Spleen (tissue), 13 donors: ENCODE data around the gene L3MBTL1. TPM values are rescaled to one million over a fixed set of nuclear protein-coding genes. Genes with fewer than 3 reads are reported as not detected.

Experiments used
- DNase-seq: peaks from one replicate; pipeline ENCODE4 v3.0.0-alpha.2; 2020
- H3K27ac ChIP-seq, 8 donors: fragments of 200-600 bp; sonication (generic) in 7 of 8; 1 replicate in 4 of 8; 2 replicates in 4 of 8; pipeline versions ENCODE4 v1.5.0 to v1.8.0; 2016 to 2021; ENCODE audit warnings: inconsistent platforms in 4 of 8, mild to moderate bottlenecking in 4 of 8, moderate library complexity in 1 of 8
- H3K27me3 ChIP-seq, 7 donors: fragments of 200-600 bp; sonication (generic) in 6 of 7; replicated peaks in 1 of 7; 1 replicate in 4 of 7; 2 replicates in 3 of 7; pipeline versions ENCODE4 v1.5.0 to v1.8.0; 2016 to 2021; ENCODE audit warnings: inconsistent platforms in 3 of 7, mild to moderate bottlenecking in 1 of 7
- H3K36me3 ChIP-seq, 6 donors: fragments of 200-600 bp; sonication (generic) in 5 of 6; 1 replicate in 4 of 6; 2 replicates in 2 of 6; pipeline versions ENCODE4 v1.5.0 to v1.8.0; 2016 to 2021; ENCODE audit warnings: inconsistent platforms in 2 of 6
- H3K4me1 ChIP-seq, 6 donors: fragments of 200-600 bp; sonication (generic) in 5 of 6; 1 replicate in 3 of 6; 2 replicates in 3 of 6; pipeline versions ENCODE4 v1.5.0 to v1.8.0; 2016 to 2021; ENCODE audit warnings: inconsistent platforms in 3 of 6
- H3K4me3 ChIP-seq, 8 donors: fragments of 200-600 bp; sonication (generic) in 7 of 8; 1 replicate in 4 of 8; 2 replicates in 4 of 8; pipeline versions ENCODE4 v1.5.0 to v1.8.0; 2016 to 2021; ENCODE audit warnings: inconsistent platforms in 4 of 8, mild to moderate bottlenecking in 4 of 8, moderate library complexity in 2 of 8
- H3K9me3 ChIP-seq, 8 donors: fragments of 200-600 bp; sonication (generic) in 7 of 8; 1 replicate in 4 of 8; 2 replicates in 4 of 8; pipeline versions ENCODE4 v1.5.0 to v1.8.0; 2016 to 2021; ENCODE audit warnings: inconsistent platforms in 4 of 8
- CTCF ChIP-seq, 11 experiments: fragments of 200-600 bp in 7 of 11; fragments of 450-650 bp in 4 of 11; sonication (generic) in 4 of 11; IDR thresholded peaks in 8 of 11; conservative IDR thresholded peaks in 3 of 11; 1 replicate in 7 of 11; 2 replicates in 4 of 11; pipeline versions ENCODE4 v1.4.0 to v1.8.0; 2016 to 2021; ENCODE audit warnings: antibody characterized with exemption in 11 of 11, inconsistent platforms in 4 of 11, mild to moderate bottlenecking in 1 of 11
- POLR2A ChIP-seq, 3 donors: fragments of 450-650 bp; IDR thresholded peaks; one replicate each; pipeline ENCODE4 v1.5.1; 2017; ENCODE audit warnings: antibody characterized with exemption in 3 of 3, mild to moderate bottlenecking in 1 of 3
- POLR2AphosphoS5 ChIP-seq, 3 donors: sonication (generic); formaldehyde crosslinking; IDR thresholded peaks; one replicate each; pipeline ENCODE4 v1.5.1; 2017; ENCODE audit warnings: antibody characterized with exemption in 3 of 3
- WGBS, 5 donors: extraction: QIAGEN DNeasy Blood & Tissue Kit in 3 of 5; methylation state at CpG; one replicate each; pipeline versions ENCODE4 v1.1.5 to v1.1.7; 2013 to 2018; 5-methylcytosine and 5-hydroxymethylcytosine counted together
- intact Hi-C: fragments of 100-400 bp; cut with DNase I; formaldehyde crosslinking; loops from one replicate; pipeline ENCODE4 v1.15.0; 2023; ENCODE audit warnings: low total_unique reads
- long read RNA-seq, 2 donors: transcript quantifications; one replicate each; lab custom pipeline, GENCODE V29; 2026
- polyA plus RNA-seq, 3 donors: library from polyadenylated mRNA; stranded (reverse); fragments of 200-250 nt; gene quantifications; one replicate each; pipeline ENCODE4 v1.2.1, GENCODE V29; 2013
- total RNA-seq, 7 donors: library from RNA; depleted of rRNA in 3 of 7; stranded (reverse); fragments of >200 nt in 3 of 7; fragmentation: NEBNext Ultra II Directional in 4 of 7; extraction: Animal tissue kit (Norgen Biotek cat#: 25700) in 4 of 7; gene quantifications; one replicate each; pipeline versions ENCODE4 v1.1.0 to v1.2.1, GENCODE V29; 2016 to 2021
- donor health status: healthy with polysubstance abuse.
- donor health status: DM: no; HTN: no; CAD: no; lungs with moderate emphysema.
- donor health status: DM: no; HTN: no; CAD: no.
- donor health status: Bipolar disorder and iron deficiency.
- donor health status: healthy.
- donor health status: DM: no; HTN: no; CAD: no.
- donor health status: DM: yes; HTN: yes; CAD: no.

The L3MBTL1 gene
- total RNA-seq = 10 to 100 TPM; 12.1 to 19.1 (median 15.2) TPM
- 1 to 10 TPM; 3.1 to 6.8 (median 5.5) TPM for polyA plus RNA-seq
- long read RNA-seq, donor 1 = 0 reads
- long read RNA-seq, donor 2, partial matches to known transcripts = 0 of 1 reads
- long read RNA-seq, donor 2, other reads (novel, unspliced or antisense) = 0 of 1 reads

- peaks cover 0 to 47% (median 20%) of the 10 kb centered on the region in 7 donors for H3K27me3 ChIP-seq
- TF ChIP-seq CTCF (IDR thresholded peaks at IDR 0.05 in 8 of 11, conservative IDR thresholded peaks at IDR 0.05 in 3 of 11) = no peak
- TF ChIP-seq POLR2AphosphoS5 (IDR thresholded peaks at IDR 0.05) = peak in 2 of 3 donors; percentile 24 to 47
- TF ChIP-seq POLR2A (IDR thresholded peaks at IDR 0.05) = no peak
Measured at GRCh38 chr20:43507150-43508080, at the start of gene L3MBTL1. TSS of gene L3MBTL1 (plus strand) at chr20:43507697. CDS start at chr20:43513504, 5,807 bp downstream.

GRCh38 chr20:43458422-43458924, 49.0 kb upstream of the L3MBTL1 start:
- DNase-seq = no peak
- TF ChIP-seq CTCF (IDR thresholded peaks at IDR 0.05 in 8 of 11, conservative IDR thresholded peaks at IDR 0.05 in 3 of 11) = no peak
- Histone ChIP-seq H3K4me1 (peaks cover 16 to 61% (median 39%) of the 10 kb centered on the region in 6 donors), H3K9me3 (no peaks in the 10 kb centered on the region), H3K27me3 (no peaks in the 10 kb centered on the region), H3K4me3 (peak overlapping the region; percentile 64 to 91 (median 86)), H3K36me3 (peaks cover 7 to 47% (median 41%) of the 10 kb centered on the region in 6 donors), H3K27ac (peak overlapping the region; percentile 99 to 100 (median 100))
- intact Hi-C loops = loop anchor here (10.0 kb wide), 1 partner anchor 626 kb away; no protein-coding TSS in a partner anchor
- 0 to 2% (median 1%) methylated on average over 15 to 41 of the region's 41 CpGs for WGBS, 5 donors

More at GRCh38 chr20:43507150-43508080, at the start of gene L3MBTL1:
- Histone ChIP-seq H3K4me3 (peak within 1 kb of the TSS; percentile 64 to 89 (median 68)), H3K36me3 (no peaks in the 10 kb centered on the region), H3K9me3 (no peaks in the 10 kb centered on the region), H3K27ac (no peak within 1 kb of the TSS), H3K4me1 (peaks cover 4 to 18% (median 17%) of the 10 kb centered on the region in 6 donors)
- peak; percentile 85 for DNase-seq
- intact Hi-C loops = no loop called here
- 6 to 19% (median 8%) methylated on average over 32 to 95 of the region's 95 CpGs for WGBS, 5 donors

- Histone ChIP-seq H3K9me3 (no peaks in the 10 kb centered on the region), H3K27me3 (no peaks in the 10 kb centered on the region), H3K27ac (peak overlapping the region in 5 of 8 donors; percentile 99 to 100 (median 99)), H3K36me3 (peaks cover 7 to 55% (median 49%) of the 10 kb centered on the region in 6 donors), H3K4me3 (peak overlapping the region; percentile 64 to 91 (median 86)), H3K4me1 (peaks cover 16 to 67% (median 39%) of the 10 kb centered on the region in 6 donors)
- DNase-seq = no peak
- TF ChIP-seq POLR2AphosphoS5 (IDR thresholded peaks at IDR 0.05) (no peak), CTCF (IDR thresholded peaks at IDR 0.05 in 8 of 11, conservative IDR thresholded peaks at IDR 0.05 in 3 of 11) (no peak), POLR2A (IDR thresholded peaks at IDR 0.05) (no peak)
- intact Hi-C loops = loop anchor here (10.0 kb wide), 1 partner anchor 626 kb away; no protein-coding TSS in a partner anchor
- 71 to 78% (median 73%) methylated on average over 12 of the region's 12 CpGs for WGBS, 5 donors
Measured at GRCh38 chr20:43459022-43459942, 48.2 kb upstream of the L3MBTL1 start.
